GM10266 (cell line): Measurements from ENCODE around the gene PCMTD2.
"Not testable (repeated sequence)": the region's sequence is repeated elsewhere in the genome, so short reads cannot be mapped to it uniquely, and the experiment has no call there.

Experiments used
- DNase-seq: peaks from one replicate; pipeline ENCODE4 v3.0.0; 2012; ENCODE audit errors: extremely low spot score
- CTCF ChIP-seq: IDR thresholded peaks from 2 replicates; pipeline ENCODE4 v1.5.1; 2012; ENCODE audit warnings: mild to moderate bottlenecking, low read depth; ENCODE audit not compliant: control insufficient read depth, insufficient read depth; ENCODE audit errors: missing control alignments

The PCMTD2 gene

GRCh38 chr20:64285579-64286446 is 30.3 kb downstream of the PCMTD2 start:
- TF ChIP-seq CTCF, result peak; percentile 84
- DNase-seq, result peak; percentile 80

GRCh38 chr20:64286447-64287263 is 31.1 kb downstream of the PCMTD2 start:
- not testable (repeated sequence) for DNase-seq

GRCh38 chr20:64287264-64287590 is 31.7 kb downstream of the PCMTD2 start:
- not testable (repeated sequence) for DNase-seq

- DNase-seq, result not testable (repeated sequence)
These were observed 36.6 kb downstream of the PCMTD2 start for GRCh38 chr20:64292167-64292566.

- DNase-seq, result not testable (repeated sequence)
These were observed 47.5 kb downstream of the PCMTD2 start for GRCh38 chr20:64303086-64303485.

GRCh38 chr20:64313761-64314160 is 58.2 kb downstream of the PCMTD2 start:
- not testable (repeated sequence) for DNase-seq

- not testable (repeated sequence) for DNase-seq
These were observed 59.8 kb downstream of the PCMTD2 start for GRCh38 chr20:64315381-64315780.

GRCh38 chr20:64315884-64316283 is 60.3 kb downstream of the PCMTD2 start:
- not testable (repeated sequence) for DNase-seq

- DNase-seq, result not testable (repeated sequence)
These were observed 61.0 kb downstream of the PCMTD2 start for GRCh38 chr20:64316415-64317083.

GRCh38 chr20:64317331-64317730 is 61.8 kb downstream of the PCMTD2 start:
- DNase-seq, result not testable (repeated sequence)

- not testable (repeated sequence) for DNase-seq
These were observed 62.5 kb downstream of the PCMTD2 start for GRCh38 chr20:64318056-64318455.

GRCh38 chr20:64322031-64322789 is 66.7 kb downstream of the PCMTD2 start:
- DNase-seq, result not testable (repeated sequence)
